DMS 273 (cell line): ENCODE data around the gene TP53I11.
A peak's percentile ranks its signal among the peaks of the same experiment; 100 is the strongest.

ENCODE experiments used
- DNase-seq: peaks from one replicate; lab custom pipeline; 2025; ENCODE audit not compliant: unreplicated experiment; lab: John Stamatoyannopoulos, UW

Gene TP53I11

GRCh38 chr11:44941259-44942021, 9.2 kb downstream of the TP53I11 start:
- DNase-seq: peak; percentile 30

- no peak for DNase-seq
Measured at GRCh38 chr11:44940835-44941234, 9.8 kb downstream of the TP53I11 start.

- peak; percentile 32 for DNase-seq
Measured at GRCh38 chr11:44940404-44940803, 10.3 kb downstream of the TP53I11 start.

GRCh38 chr11:44939673-44940395, 10.8 kb downstream of the TP53I11 start:
- peak; percentile 22 for DNase-seq

GRCh38 chr11:44938066-44938691, 12.5 kb downstream of the TP53I11 start:
- no peak for DNase-seq

GRCh38 chr11:44936951-44937543, 13.6 kb downstream of the TP53I11 start:
- DNase-seq: peak; percentile 81

- DNase-seq: peak; percentile 87
Measured at GRCh38 chr11:44936525-44936924, 14.2 kb downstream of the TP53I11 start.

- DNase-seq: no peak
Measured at GRCh38 chr11:44934735-44935250, 15.9 kb downstream of the TP53I11 start.

GRCh38 chr11:44934110-44934509, 16.6 kb downstream of the TP53I11 start:
- DNase-seq: no peak

- DNase-seq: peak; percentile 28
Measured at GRCh38 chr11:44931466-44931865, 19.2 kb downstream of the TP53I11 start.

GRCh38 chr11:44930588-44931302, 19.9 kb downstream of the TP53I11 start:
- DNase-seq: peak; percentile 28

- no peak for DNase-seq
Measured at GRCh38 chr11:44928816-44929215, 21.9 kb downstream of the TP53I11 start.

GRCh38 chr11:44928144-44928543, 22.5 kb downstream of the TP53I11 start:
- DNase-seq: no peak

GRCh38 chr11:44927174-44927661, 23.5 kb downstream of the TP53I11 start:
- DNase-seq: peak; percentile 89

GRCh38 chr11:44926036-44926435, 24.6 kb downstream of the TP53I11 start:
- peak; percentile 15 for DNase-seq

- DNase-seq: no peak
Measured at GRCh38 chr11:44923806-44924205, 26.9 kb downstream of the TP53I11 start.

GRCh38 chr11:44923115-44923514, 27.6 kb downstream of the TP53I11 start:
- no peak for DNase-seq

- DNase-seq: no peak
Measured at GRCh38 chr11:44920451-44920850, 30.2 kb downstream of the TP53I11 start.

- no peak for DNase-seq
Measured at GRCh38 chr11:44917741-44918140, 32.9 kb downstream of the TP53I11 start.

GRCh38 chr11:44916801-44917385, 33.8 kb downstream of the TP53I11 start:
- DNase-seq: no peak
